HG03575 (cell line): Measurements from ENCODE around the gene HHAT.

Experiments
- ATAC-seq: cut with Tn5 transposase; IDR thresholded peaks from one replicate; pipeline ENCODE4 v1.9.1; 2021; ENCODE audit not compliant: unreplicated experiment, insufficient number of reproducible peaks, low FRiP score; ENCODE audit errors: extremely low read depth

The HHAT gene

GRCh38 chr1:210600421-210601159 lies 271.9 kb downstream of the HHAT start:
- no peak for ATAC-seq

GRCh38 chr1:210603123-210603522 lies 274.4 kb downstream of the HHAT start:
- no peak for ATAC-seq

- ATAC-seq = no peak
These were observed 276.4 kb downstream of the HHAT start for GRCh38 chr1:210605099-210605498.

- ATAC-seq = no peak
These were observed 278.7 kb downstream of the HHAT start for GRCh38 chr1:210607361-210607760.

GRCh38 chr1:210608767-210609166 lies 280.1 kb downstream of the HHAT start:
- ATAC-seq = no peak

GRCh38 chr1:210616356-210616755 lies 287.7 kb downstream of the HHAT start:
- no peak for ATAC-seq

GRCh38 chr1:210617293-210617692 lies 288.6 kb downstream of the HHAT start:
- ATAC-seq = no peak

GRCh38 chr1:210618369-210618768 lies 289.7 kb downstream of the HHAT start:
- ATAC-seq = no peak

GRCh38 chr1:210620867-210621488 lies 292.3 kb downstream of the HHAT start:
- no peak for ATAC-seq

GRCh38 chr1:210621712-210622111 lies 293.0 kb downstream of the HHAT start:
- ATAC-seq = no peak

GRCh38 chr1:210624722-210625121 lies 296.0 kb downstream of the HHAT start:
- ATAC-seq = no peak

GRCh38 chr1:210625715-210626114 lies 297.0 kb downstream of the HHAT start:
- ATAC-seq = no peak

GRCh38 chr1:210626341-210626740 lies 297.6 kb downstream of the HHAT start:
- ATAC-seq = no peak

- ATAC-seq = no peak
These were observed 299.1 kb downstream of the HHAT start for GRCh38 chr1:210627755-210628154.

- no peak for ATAC-seq
These were observed 300.6 kb downstream of the HHAT start for GRCh38 chr1:210629276-210629675.

- no peak for ATAC-seq
These were observed 302.7 kb downstream of the HHAT start for GRCh38 chr1:210631399-210631798.

GRCh38 chr1:210633140-210633539 lies 304.4 kb downstream of the HHAT start:
- ATAC-seq = no peak

- ATAC-seq = no peak
These were observed 304.9 kb downstream of the HHAT start for GRCh38 chr1:210633636-210634035.

- no peak for ATAC-seq
These were observed 306.4 kb downstream of the HHAT start for GRCh38 chr1:210635108-210635507.

- ATAC-seq = no peak
These were observed 312.9 kb downstream of the HHAT start for GRCh38 chr1:210641582-210641981.
